Calu3 (cell line): Measurements from ENCODE around the gene MKNK2. TPM values are rescaled to one million over a fixed set of nuclear protein-coding genes. Genes with fewer than 3 reads are reported as not detected.

ENCODE experiments used
- BruUV-seq: library from RNA; stranded (reverse); fragments of 400-500 nt; replicated peaks from 2 replicates; lab custom pipeline; 2021; lab: Mats Ljungman, UMichigan
- CTCF ChIA-PET: fragments of 300-600 bp; sonication (Branson Sonifier 250); formaldehyde crosslinking; loops from one replicate; lab custom pipeline; 2022; ENCODE audit warnings: antibody characterized with exemption; lab: Charles Lee
- DNase-seq: peaks from one replicate; pipeline ENCODE4 v3.0.0; 2022
- H3K27ac Mint-ChIP-seq: one replicate; pipeline ENCODE4 v1.8.0; 2022; ENCODE audit warnings: mixed read lengths; ENCODE audit not compliant: unreplicated experiment
- H3K27me3 Mint-ChIP-seq: one replicate; pipeline ENCODE4 v1.8.0; 2022; ENCODE audit warnings: mixed read lengths; ENCODE audit not compliant: unreplicated experiment
- H3K36me3 Mint-ChIP-seq: one replicate; pipeline ENCODE4 v1.8.0; 2022; ENCODE audit warnings: mild to moderate bottlenecking, moderate library complexity, mixed read lengths; ENCODE audit not compliant: insufficient read depth, unreplicated experiment
- H3K4me1 Mint-ChIP-seq: one replicate; pipeline ENCODE4 v1.8.0; 2022; ENCODE audit warnings: mild to moderate bottlenecking, low read depth, mixed read lengths; ENCODE audit not compliant: unreplicated experiment
- H3K4me3 Mint-ChIP-seq: one replicate; pipeline ENCODE4 v1.8.0; 2022; ENCODE audit warnings: mild to moderate bottlenecking, low read depth, moderate library complexity, mixed read lengths; ENCODE audit not compliant: unreplicated experiment
- H3K9me3 Mint-ChIP-seq: one replicate; pipeline ENCODE4 v1.8.0; 2022; ENCODE audit warnings: low read depth, mixed read lengths; ENCODE audit not compliant: unreplicated experiment
- intact Hi-C: fragments of 100-400 bp; cut with micrococcal nuclease; formaldehyde crosslinking; loops from one replicate; pipeline ENCODE4 v1.10.0; 2022; ENCODE audit not compliant: unreplicated experiment
- total RNA-seq: library from RNA; stranded (reverse); gene quantifications from 2 replicates; pipeline ENCODE4 v1.2.3, GENCODE V29; 2022
- TF ChIP-seq, protein P1 (sequence below): fragments of 200-600 bp; IDR thresholded peaks from one replicate; pipeline ENCODE4 v1.8.0; 2022; ENCODE audit warnings: antibody characterized with exemption; ENCODE audit not compliant: unreplicated experiment

Gene MKNK2
- total RNA-seq, 1 experiment from 2014 or later, result 96.0 TPM

DNA sequence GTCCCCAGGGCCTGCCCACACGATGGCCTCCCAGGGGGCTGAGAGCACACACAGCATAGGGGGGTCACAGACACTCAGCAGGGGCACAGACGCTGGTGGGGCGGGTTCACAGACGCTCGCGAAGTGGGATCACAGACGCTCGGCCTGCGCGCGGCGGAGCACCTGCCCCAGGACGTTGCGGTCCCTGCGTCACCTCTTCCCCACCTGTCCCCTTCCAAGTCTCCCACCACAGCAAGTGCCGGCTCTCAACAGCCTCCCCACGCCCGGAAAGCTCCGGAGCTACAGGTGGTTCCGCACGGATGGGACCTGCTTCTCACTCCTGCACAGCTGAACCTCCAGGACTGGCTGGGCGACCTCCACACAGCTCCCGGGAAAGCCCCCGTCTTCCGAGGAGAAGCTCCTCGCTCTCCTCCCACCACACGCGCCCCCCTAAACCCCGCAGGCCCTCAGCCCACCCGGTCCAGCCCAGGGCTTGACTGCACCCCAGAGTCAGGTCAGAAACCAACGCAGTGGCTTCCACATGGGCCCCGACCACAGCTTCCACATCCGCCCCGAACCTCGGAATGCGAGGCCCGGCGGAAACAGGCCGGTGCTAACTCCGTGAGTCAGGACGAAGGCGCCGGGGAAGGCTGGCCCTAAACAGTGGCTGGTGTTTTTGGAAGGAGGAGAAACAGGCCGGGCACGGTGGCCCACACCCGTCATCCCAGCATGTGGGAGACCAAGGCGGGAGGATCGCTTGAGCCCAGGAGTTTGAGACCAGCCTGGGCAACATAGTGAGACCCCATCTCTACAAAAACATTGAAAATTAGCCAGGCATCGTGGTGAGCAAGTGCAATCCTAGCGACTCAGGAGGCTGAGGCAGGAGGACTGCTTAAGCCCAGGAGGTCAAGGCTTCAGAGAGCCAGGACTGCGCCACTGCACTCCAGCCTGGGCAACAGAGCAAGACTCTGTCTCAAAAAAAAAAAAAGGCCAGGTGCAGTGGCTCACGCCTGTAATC, 52.0 kb downstream of the MKNK2 start:
- no peak overlapping the region for H3K27ac Mint-ChIP-seq
- peaks cover 34% of the 10 kb centered on the region for H3K36me3 Mint-ChIP-seq
- no peaks in the 10 kb centered on the region for H3K27me3 Mint-ChIP-seq
- no peaks in the 10 kb centered on the region for H3K4me1 Mint-ChIP-seq
- intact Hi-C loops, result no loop called here
- no peaks in the 10 kb centered on the region for H3K9me3 Mint-ChIP-seq
- TF ChIP-seq, protein P1, sequence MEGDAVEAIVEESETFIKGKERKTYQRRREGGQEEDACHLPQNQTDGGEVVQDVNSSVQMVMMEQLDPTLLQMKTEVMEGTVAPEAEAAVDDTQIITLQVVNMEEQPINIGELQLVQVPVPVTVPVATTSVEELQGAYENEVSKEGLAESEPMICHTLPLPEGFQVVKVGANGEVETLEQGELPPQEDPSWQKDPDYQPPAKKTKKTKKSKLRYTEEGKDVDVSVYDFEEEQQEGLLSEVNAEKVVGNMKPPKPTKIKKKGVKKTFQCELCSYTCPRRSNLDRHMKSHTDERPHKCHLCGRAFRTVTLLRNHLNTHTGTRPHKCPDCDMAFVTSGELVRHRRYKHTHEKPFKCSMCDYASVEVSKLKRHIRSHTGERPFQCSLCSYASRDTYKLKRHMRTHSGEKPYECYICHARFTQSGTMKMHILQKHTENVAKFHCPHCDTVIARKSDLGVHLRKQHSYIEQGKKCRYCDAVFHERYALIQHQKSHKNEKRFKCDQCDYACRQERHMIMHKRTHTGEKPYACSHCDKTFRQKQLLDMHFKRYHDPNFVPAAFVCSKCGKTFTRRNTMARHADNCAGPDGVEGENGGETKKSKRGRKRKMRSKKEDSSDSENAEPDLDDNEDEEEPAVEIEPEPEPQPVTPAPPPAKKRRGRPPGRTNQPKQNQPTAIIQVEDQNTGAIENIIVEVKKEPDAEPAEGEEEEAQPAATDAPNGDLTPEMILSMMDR, result no peak
- DNase-seq, result no peak
- no peak overlapping the region for H3K4me3 Mint-ChIP-seq
- BruUV-seq, result no TSS peak
- CTCF ChIA-PET, result no interaction called here

DNA sequence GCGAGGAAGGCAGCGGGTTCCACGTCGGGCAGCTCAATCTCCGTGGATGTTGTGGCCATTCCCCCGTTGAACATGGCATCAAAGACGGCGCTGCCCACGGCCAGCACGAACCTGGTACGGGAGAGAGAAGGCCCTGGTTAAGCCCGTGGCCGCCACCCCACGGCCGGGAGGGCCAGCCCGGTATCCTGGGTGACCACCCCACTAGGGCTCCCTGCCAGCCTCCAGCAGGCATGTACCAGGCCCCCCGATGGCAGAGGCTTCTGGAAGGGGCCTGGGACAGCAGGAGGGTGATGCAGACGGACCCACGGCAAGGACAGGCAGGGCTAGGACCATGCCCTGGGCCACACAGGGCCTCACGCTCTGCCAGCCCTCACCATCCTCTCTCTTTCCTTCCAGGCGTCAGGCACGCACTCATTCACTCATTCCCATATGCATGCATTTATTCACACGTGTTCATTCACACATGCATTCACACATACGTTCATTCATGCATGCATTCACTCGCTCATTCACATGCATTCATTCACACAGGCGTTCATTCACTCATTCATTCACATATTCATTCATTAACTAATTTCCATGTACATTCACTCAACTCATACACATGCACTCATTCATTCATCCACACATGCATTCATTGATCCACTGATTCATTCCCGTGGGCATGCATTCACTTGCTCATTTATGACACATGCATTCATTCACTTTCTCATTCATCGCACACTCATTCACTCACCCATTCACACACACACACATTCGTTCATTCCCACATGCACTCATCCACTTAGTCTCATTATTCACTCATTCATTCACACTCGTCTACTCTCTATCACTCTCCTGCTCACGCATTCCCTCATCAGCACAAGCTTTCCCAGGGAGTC, 53.5 kb downstream of the MKNK2 start:
- Mint-ChIP-seq H3K9me3 (no peaks in the 10 kb centered on the region), H3K4me3 (no peak overlapping the region), H3K4me1 (no peaks in the 10 kb centered on the region), H3K27me3 (no peaks in the 10 kb centered on the region), H3K27ac (no peak overlapping the region), H3K36me3 (peaks cover 35% of the 10 kb centered on the region)
- BruUV-seq, result no TSS peak
- DNase-seq, result no peak
- CTCF ChIA-PET, result interaction anchor here (0.5 kb wide), 1 partner anchor 8 kb away, joined by 7 read pairs; no protein-coding TSS in a partner anchor
- TF ChIP-seq, protein P1, result no peak
- intact Hi-C loops, result no loop called here

DNA sequence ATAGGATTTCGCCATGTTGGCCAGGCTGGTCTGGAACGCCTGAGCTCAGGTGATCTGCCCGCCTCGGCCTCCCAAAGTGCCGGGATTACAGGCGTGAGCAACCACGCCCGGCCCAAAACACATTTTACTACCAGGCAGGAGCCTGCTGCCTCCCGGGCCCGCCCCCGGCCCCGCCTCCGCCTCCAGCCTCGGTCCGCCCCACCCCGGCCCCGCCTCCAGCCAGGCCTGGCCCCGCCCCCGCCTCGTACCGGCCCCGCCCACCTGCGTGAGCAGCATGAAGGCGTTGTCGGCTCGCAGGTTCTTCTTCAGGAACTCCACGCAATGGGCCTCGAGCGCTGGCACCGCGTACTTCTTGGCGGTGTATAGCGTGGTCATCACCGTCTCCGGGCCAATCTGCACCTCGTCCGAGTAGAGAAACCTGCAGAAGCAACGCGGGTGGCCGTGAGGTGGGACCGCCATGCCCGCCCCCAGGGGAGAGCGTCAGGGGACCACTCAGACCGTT, 58.2 kb downstream of the MKNK2 start:
- H3K4me3 Mint-ChIP-seq, result no peak overlapping the region
- H3K27me3 Mint-ChIP-seq, result no peaks in the 10 kb centered on the region
- no peak for DNase-seq
- intact Hi-C loops, result no loop called here
- no peaks in the 10 kb centered on the region for H3K4me1 Mint-ChIP-seq
- CTCF ChIA-PET, result no interaction called here
- H3K27ac Mint-ChIP-seq, result no peak overlapping the region
- TF ChIP-seq, protein P1, result no peak
- H3K9me3 Mint-ChIP-seq, result no peaks in the 10 kb centered on the region
- H3K36me3 Mint-ChIP-seq, result peaks cover 41% of the 10 kb centered on the region
- no TSS peak for BruUV-seq
